ENCODE measurements around the gene ADAMTSL2. TPM values are rescaled to one million over a fixed set of nuclear protein-coding genes. Genes with fewer than 3 reads are reported as not detected.

The ADAMTSL2 gene
- total RNA-seq, 4 donors from 2014 or later: 0.34 to 0.75 (median 0.57) TPM

DNA sequence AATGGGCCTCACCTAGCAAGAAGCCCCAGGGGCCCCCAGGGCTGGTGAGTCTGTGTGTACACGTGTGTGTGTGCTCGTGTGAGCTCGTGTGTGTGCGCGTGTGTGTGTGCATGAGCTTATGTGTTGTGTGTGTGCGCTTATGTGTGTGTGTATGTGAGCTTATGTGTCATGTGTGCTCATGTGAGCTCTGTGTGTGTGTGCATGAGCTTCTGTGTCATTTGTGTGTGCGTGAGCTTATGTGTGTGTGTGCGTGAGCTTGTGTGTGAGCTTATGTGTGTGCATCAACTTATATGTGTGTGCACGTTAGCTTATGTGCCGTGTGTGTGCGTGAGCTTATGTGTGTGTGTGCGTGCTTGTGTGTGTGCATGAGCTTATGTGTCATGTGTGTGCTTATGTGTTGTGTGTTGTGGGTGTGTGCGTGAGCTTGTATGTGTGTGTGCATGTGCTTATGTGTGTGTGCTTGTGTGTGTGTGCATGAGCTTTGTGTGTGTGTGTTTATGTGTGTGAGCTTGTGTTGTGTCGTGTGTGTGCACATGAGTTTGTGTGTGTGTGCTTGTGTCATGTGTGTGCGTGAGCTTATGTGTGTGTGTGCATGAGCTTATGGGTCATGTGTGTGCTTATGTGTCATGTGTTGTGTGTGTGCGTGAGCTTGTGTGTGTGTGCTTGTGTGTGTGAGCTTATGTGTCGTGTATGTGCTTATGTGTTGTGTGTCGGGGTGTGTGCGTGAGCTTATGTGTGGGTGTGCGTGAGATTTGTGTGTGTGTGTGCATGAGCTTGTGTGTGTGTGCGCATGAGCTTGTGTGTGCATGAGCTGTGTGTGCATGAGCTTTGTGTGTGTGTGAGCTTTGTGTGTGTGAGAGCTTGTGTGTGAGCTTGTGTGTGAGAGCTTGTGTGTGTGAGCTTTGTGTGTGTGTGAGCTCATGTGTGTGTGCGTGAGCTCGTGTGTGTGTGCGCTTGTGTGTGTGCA is 38.9 kb upstream of the ADAMTSL2 start:
- TF ChIP-seq, protein P1, sequence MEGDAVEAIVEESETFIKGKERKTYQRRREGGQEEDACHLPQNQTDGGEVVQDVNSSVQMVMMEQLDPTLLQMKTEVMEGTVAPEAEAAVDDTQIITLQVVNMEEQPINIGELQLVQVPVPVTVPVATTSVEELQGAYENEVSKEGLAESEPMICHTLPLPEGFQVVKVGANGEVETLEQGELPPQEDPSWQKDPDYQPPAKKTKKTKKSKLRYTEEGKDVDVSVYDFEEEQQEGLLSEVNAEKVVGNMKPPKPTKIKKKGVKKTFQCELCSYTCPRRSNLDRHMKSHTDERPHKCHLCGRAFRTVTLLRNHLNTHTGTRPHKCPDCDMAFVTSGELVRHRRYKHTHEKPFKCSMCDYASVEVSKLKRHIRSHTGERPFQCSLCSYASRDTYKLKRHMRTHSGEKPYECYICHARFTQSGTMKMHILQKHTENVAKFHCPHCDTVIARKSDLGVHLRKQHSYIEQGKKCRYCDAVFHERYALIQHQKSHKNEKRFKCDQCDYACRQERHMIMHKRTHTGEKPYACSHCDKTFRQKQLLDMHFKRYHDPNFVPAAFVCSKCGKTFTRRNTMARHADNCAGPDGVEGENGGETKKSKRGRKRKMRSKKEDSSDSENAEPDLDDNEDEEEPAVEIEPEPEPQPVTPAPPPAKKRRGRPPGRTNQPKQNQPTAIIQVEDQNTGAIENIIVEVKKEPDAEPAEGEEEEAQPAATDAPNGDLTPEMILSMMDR (IDR thresholded peaks at IDR 0.05; ENCODE audit: low read depth): no peak

DNA sequence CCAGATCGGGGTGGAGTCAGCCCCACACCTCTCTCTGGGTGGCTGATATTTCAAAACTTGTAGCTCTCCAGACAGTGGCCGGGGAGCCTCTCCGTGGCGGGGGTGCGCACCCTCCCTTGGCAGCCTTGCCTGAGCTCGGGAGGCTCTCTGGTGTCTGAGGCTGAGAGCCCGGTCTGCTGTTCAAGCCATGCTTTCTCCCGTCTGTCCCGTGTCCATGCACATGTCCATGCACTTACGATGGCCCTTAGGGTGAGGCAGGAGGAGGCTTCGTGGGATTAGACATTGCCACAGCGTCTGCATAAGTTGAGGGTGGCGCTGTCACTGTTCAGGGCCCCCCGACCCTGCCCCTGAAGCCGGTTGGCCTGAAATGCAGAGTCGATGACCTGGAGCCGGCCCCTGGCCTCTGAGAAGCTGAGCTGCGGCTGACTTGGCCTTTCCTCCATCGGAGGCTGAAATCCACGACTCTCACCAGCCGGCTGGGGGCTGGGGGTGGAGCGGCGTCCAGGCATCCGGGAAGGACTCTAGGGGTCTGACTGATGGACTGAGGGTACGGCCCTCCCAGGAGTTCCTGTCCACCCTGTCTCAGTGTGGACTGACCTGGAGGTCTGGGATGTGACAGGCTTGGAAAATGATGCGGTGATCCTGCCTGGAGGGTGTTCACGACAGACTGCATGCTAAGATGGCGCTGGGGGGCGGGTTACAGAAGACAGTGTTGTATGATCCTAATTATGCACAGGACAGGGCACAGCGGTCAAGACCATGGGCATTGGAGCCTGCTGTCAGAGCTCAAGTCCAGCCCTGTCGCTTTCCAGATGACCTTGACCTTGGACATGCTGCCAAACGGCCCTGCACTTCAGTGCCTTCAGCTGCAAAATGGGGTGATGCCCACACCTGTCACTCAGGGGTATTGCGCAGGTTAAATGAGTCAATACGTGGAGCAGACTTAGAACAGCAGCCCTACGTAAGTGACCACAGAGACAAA is 37.4 kb upstream of the ADAMTSL2 start:
- TF ChIP-seq, protein P1 (IDR thresholded peaks at IDR 0.05; ENCODE audit: low read depth): no peak

DNA sequence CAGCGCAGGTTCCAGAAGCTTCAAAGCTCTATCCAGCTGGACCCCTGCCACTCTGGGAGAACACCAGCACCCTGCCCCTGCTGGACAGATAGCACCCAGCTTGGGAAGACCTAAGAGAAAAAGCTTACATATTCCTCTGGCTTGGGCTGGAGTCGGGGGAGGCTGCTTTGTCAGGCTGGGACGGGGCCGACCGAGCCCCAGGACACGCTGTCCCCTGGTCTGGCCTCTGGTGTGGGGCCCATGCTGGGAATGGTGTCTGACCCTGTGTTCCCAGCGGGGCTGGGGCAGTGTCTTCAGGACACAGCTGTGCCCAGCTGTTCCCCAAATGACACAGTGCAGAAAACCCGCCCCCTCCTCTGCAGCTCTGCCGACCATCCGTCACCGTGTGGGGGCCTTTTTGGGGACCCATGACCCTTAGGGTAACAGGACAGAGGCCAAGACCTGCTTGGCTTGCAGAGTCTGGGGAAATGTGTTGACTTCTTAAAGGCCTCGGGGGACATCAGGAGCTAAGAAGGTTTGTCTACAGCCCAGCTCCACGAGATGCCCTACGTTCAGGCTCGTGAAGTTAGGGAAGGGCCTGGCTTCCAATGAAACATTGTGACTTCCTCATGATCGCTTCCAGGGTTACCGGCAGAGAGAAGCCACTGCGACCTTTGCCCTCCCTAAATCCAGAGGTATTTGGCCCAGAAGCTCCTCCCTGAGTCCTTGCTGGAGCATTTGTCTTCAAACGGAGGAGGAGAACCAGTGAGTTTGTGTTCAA is 35.2 kb upstream of the ADAMTSL2 start:
- TF ChIP-seq, protein P1 (IDR thresholded peaks at IDR 0.05; ENCODE audit: low read depth): no peak

DNA sequence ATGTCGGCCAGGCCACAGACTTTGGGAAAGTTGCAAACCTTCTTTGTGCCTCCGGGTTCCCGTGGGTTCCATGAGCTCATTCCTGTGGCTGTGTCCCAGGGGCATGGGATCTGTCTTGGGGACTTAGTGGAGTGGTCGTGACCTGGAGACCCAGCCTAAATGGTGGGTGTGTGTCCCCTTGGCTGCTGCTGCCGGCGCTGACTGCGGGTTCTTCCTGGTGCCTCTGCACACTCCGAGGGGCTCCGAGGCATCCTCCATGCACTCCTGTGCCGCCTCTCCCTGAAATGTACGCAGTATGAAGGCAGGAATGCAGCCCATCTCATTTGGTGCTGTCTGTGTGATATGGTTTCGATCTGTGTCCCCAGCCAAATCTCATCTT is 34.6 kb upstream of the ADAMTSL2 start:
- TF ChIP-seq, protein P1 (IDR thresholded peaks at IDR 0.05; ENCODE audit: low read depth): no peak

DNA sequence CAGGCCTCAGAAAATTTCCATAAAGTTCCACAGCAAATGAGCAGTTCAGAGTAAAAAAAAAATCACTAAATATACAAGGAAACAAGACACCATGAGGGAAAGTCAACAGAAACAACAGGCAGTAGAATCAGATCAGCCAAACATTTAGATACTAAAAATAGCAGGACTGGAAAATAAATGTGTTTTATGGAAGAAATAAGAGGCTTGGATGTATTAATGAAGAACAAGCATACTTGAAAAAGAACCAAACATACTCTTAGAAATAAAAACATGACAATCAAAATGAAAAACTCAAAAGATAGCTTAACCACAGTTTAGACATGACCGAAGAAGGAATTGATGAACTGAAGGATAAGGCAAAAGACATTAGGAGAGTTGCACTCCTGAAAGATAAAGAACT is 32.4 kb upstream of the ADAMTSL2 start:
- TF ChIP-seq, protein P1 (IDR thresholded peaks at IDR 0.05; ENCODE audit: low read depth): no peak

DNA sequence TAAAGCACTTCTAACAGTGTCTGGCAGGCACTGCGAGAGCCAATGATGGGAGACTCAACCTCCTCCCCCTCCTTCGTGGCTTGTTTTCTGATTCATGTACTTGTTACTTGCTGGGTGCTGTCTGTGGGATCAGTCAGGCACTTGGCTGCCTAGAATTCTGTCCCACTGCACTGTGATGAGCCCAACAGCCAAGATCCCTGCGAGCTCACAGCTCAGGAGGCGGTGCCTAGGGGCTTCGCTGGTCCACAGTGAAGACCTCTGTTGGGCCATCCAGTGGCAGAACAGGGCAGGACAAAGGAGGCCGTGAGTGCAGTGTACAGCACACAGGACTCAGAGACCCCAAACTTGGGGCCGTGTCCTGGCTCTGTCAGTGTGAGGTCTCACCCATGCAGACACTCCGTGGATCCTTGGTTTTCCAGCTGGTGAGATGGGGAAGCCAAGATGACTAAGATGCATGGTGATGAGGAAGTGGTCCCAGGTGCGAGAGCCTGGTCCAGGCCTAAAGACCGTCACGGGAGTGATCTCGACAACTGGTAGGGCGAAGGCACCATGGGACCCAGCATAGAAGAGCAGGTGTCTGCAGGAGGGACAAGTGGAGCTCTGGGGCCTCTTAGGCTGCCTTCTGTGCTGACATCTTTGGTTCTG is 29.2 kb upstream of the ADAMTSL2 start:
- TF ChIP-seq, protein P1 (IDR thresholded peaks at IDR 0.05; ENCODE audit: low read depth): no peak

Measured in subcutaneous adipose tissue (tissue), 4 donors.